Renal cortical epithelial cell (primary cell): ENCODE measurements around the gene PIP5KL1. TPM values are rescaled to one million over a fixed set of nuclear protein-coding genes. Genes with fewer than 3 reads are reported as not detected.
A peak's percentile ranks its signal among the peaks of the same experiment; 100 is the strongest.

Experiments
- DNase-seq: peaks from one replicate; pipeline ENCODE4 v3.0.0-alpha.2; 2011; ENCODE audit warnings: low read depth
- total RNA-seq: library from RNA; depleted of rRNA; stranded (reverse); fragments of >200 nt; gene quantifications from 2 replicates; pipeline ENCODE4 v1.2.3, GENCODE V29; 2014

Gene PIP5KL1
- total RNA-seq, 1 donor from 2014 or later = 0.65 TPM

DNA sequence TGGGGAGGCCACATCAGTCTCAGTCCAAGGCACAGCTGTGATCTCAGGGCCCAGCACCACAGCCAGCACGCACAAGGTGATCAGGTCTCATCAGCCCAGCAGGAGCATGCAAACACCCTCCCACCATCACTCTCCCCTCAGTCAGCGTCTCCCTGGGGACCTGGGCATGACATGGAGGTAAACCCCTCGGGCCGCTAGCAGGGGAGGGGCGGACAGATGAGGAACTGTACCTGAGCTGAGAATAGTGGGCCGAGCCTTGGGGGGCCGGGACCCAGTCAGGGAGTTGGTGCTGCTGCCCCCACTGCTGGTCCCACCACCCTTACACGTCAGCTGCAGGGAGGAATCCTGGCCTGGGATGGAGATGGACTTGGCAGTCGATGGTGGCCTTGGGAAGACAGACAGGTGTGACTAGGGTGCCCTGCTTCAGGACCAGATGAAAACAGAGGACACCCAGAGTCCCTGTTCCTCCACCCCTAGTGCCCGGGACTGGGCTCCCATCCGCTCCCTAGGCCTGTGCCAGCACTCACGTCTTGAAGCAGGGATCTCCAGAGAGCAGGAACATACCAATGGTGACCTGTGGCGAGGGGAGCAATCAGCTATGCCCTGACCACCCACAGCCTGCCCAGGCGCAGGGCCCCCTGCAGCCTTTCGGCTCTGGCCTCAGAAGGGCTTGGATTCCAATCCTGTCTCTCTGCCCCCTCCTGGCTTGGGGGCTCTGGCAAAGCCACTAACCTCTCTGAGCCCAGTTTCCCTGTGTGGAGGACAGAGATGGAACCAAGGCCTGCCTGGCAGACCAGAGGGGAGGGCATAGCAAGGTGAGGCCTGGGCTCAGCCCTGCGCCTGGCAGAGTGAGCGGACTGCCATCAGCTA, 17.5 kb upstream of the PIP5KL1 start:
- DNase-seq = no peak

DNA sequence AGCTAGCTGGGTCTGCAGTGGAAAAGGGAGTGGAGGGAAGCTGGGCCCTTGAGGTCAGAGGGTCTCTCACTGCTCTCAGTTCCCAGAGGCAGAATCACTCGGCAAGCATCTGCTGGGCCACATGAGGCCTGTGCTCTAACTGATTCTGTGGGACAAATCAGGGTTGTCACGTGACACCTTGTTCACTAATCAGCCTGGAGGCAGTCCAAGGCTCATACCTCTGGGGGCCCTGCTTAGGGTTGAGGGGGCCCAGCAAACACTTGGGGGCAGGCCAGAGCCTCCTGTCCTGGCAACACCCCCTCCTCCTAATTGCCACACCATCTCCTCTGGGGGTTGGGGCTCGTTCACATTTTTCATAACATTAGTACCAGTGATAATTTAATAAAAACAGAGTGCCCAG, 16.2 kb upstream of the PIP5KL1 start:
- no peak for DNase-seq

DNA sequence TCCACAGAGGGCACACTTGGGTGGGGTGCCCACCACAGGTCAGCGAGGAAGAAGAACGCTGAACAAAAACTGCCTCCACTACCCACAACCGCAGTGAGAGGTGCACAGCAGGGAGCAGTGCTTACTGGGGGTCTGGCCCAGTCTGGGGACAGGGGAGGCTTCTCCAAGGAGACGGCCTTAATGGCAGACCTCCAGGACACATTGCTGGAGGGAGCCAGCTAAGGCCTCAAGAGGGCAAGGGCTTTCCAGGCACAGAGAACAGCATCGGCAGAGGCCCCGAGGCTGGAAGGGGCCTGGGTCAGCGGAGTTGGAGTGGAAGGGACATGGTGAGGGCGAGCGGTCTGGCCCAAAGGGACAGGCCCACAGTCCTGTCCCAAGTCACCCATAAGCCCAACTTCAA, 15.4 kb upstream of the PIP5KL1 start:
- DNase-seq = no peak

- DNase-seq = no peak
Measured at GRCh38 chr9:127945338-127945737, 14.8 kb upstream of the PIP5KL1 start.

- no peak for DNase-seq
Measured at GRCh38 chr9:127944586-127945218, 14.1 kb upstream of the PIP5KL1 start.

DNA sequence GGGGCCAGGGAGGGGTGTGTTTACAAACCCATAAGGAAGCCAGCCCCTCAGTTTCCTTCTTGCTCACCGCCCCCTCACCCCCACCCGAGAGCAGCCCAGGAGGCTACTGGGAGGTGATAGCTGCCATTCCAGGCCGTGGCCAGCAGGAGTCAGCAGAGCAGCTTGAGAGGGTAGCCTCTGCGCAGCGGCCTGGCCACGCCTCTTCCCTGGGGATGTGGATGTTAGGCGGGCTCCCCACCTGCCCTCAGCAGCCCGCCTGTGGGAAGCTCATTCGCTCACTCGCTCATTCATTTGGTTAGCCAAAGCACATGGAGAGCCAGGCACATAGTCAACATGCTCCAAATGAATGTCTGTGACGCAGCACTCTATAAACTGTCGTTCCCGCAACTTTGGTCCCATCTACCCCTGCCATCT, 13.2 kb upstream of the PIP5KL1 start:
- peak; percentile 41 for DNase-seq

DNA sequence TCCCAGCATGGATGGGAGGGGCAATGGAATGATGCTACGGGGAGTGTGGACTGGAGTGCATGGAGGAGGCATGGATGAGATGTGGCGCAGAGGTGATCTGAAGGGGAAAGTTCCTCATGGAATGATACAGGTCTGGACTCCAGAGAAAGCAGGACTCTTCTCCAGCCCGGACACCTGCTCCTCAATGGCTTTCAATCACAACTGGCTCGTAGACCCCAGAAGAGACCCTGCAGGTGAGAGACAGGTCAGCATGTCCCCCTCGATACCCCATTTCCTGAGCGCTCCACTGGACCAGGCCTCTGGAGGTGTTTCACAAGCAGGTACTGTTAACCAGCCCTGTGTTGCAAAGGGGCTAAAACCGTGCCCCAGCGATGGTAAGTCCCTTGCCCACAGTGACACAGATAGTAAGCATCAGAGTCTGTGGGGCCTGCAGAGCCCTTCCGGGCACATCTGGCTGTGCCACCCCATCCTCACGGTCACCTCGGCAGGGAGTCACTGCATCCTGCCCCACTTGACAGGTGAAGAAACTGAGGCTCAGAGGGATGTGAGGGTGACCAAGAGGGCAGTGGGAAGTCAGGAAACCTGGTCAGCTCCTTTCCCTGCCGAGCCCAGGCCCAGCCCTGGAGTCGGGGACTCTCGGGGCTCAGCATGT, 12.6 kb upstream of the PIP5KL1 start:
- no peak for DNase-seq

DNA sequence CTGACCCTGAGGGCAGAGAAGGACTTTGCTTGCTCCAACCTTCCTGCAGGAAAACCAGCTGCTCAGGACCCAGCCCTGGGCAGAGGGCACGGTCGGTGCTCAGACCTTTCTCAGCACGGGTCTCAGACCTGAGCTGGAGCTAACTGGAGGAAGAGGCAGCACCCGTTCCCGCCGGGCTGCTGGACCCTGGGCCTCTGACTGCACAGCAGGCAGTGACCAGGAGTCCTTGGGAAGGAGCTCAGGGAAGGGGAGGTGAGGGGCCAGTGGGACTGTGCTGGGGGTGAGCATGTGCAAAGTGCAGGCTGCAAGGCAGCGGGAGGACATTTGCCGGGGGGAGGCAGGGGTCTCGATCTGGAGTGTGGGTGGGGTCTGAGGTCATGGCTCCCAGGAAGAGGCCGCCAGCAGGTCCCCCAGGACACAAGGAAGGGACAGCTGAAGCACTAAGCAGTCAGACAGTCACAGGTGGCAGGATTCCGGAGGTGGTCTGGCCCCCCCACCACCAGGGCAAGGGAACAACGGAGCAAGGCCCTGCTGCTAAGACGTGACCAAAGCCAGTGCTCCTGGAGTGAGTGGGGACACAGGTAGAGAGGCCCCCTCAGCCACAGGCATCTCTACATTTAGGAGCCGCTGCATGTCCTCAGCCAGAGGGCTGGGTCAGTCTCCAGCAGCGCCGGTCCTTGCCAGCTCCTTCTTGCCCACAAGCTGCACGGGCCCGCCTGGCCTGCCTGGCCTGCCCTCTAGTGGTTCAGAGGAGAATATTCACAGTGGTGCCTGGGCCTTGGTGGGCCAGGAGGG, 11.8 kb upstream of the PIP5KL1 start:
- DNase-seq = peak; percentile 38

DNA sequence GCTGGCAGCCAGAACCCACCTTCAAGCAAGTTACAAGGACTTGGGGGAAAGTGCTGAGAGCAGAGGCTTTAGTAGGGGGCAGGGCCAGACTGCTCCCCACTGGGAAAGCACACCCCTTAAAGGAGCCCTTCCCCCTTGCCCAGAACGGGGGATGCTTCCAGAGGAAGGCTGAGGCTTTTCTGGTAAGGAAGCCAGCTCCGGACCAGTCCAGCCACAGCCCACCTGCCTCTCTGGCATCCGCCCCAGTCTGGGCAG, 11.3 kb upstream of the PIP5KL1 start:
- DNase-seq = no peak

- no peak for DNase-seq
Measured at GRCh38 chr9:127941062-127941960, 10.7 kb upstream of the PIP5KL1 start.

- DNase-seq = no peak
Measured at GRCh38 chr9:127940593-127940992, 10.0 kb upstream of the PIP5KL1 start.

DNA sequence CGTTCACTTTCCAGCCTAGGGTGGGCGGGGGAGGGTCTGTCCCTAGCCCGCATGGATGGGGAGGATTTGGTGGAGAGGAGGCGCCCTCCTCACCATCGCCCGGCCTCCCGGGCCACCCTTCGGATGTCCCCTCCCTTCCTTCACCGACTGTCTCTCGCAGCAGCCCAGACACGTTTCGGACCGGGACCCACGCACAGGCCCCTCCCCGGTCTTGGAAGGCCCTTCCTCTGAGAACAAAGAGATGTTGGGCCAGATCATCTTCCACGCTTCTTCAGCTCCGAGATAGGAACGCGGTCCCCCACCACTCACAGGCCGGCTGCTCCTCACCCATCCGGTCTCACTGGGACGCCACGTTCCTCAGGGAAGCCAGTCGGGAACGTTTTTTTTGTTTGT, 7.7 kb upstream of the PIP5KL1 start:
- no peak for DNase-seq

- DNase-seq = peak; percentile 64
Measured at GRCh38 chr9:127937388-127938297, 7.1 kb upstream of the PIP5KL1 start, which contains the start of gene DPM2. Gene DPM2, minus strand, starts transcription at chr9:127937854. Its CDS starts 34 bp downstream, at chr9:127937820.

DNA sequence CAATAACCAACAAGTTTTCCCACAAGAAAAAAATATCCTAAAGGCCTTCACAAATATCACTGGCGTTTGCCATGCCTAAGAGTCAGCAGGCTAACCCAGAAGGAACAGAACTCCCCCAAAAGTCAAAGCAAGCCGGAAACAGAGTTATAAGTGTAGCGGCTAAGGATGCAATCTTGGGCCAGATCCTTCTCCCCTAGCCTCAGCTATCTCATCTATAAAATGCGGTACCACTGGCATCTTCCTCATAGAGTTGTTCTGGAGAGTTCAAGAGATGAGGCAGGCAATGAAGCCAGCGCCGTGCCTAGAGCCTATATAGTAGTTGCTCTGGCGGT, 6.4 kb upstream of the PIP5KL1 start:
- no peak for DNase-seq

DNA sequence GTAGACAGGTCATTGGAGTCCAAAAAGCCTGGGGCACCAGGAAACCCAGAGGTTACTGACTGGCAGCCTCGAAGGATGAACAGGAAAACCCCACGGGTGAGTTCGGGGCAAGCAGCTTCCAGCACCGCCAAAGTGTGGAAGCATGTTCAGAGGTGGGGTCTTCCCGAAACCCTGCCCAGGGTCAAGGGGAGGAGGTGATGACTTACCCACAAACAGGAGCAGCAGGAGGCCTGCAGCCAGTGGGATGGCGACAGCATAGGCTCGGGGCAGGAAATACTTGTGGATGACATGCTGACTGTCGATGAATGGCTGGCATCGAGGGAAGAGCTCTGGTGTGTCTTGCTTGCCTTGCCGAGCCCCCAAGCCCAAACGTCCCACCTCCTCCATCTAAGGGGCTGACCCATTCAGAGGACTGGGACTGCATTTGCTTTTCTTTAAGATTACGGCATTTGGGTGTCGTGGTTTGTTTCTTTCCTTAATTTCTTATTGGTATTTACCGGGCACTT, 5.8 kb upstream of the PIP5KL1 start:
- DNase-seq = no peak

DNA sequence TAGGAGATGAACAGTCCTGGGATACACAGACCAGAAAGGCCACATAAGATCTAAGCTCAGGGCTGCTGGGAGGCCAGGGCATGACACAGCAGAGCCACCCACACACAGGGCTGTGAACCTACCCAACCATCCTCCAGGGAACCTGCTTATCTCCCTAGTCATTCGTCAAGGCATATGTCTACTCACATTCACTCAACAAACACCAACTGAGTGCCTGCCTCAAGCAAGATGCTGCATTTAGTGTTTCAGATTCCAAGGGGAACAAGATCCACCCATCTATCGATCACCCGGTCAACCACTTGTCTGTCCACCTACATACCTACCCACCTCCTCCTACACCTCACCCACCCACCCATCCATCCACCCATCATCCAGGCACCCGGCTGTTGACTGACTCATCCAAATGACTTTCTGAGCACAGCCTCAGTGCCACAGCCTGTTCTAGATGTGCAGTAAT, 5.2 kb upstream of the PIP5KL1 start:
- no peak for DNase-seq

DNA sequence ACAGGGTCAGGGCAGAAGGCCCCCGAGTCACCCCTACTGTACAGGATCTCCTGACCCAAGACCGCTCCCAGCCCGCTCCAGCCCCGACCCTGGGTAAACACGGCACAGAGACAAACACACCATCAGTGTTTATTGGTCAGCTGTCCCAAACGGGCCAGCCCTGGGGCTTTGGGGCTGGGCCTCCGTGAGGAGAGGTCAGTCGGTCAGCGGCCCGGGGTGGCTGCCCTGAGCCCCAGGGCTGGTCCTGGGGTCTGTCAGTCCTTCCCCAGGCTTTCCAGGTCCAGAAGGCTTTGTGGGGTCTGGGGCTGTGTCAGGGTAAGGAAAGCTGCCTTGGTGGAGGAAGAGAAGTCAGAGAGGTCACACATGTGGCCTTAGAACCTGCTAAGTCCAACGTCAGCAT, 4.4 kb upstream of the PIP5KL1 start:
- DNase-seq = no peak

DNA sequence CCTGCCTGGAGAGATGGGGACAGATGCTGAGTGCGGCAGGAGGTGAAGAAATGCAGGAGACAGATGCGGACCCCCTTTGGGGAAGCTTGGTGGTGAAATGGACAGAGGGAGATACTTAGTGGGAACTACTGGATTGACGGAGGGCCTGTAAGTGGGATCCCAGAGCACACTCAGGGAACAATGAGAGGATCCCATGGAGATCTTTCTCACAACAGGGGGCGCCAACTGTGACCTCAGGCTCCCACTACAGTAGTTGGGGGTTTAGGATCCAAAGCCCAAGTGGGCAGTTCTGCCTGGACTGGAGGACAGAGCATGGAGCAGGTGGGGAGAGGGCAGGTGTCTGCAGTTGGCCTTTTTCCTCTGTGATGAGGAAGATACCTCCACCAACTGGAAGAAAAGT, 3.7 kb upstream of the PIP5KL1 start:
- DNase-seq = no peak

DNA sequence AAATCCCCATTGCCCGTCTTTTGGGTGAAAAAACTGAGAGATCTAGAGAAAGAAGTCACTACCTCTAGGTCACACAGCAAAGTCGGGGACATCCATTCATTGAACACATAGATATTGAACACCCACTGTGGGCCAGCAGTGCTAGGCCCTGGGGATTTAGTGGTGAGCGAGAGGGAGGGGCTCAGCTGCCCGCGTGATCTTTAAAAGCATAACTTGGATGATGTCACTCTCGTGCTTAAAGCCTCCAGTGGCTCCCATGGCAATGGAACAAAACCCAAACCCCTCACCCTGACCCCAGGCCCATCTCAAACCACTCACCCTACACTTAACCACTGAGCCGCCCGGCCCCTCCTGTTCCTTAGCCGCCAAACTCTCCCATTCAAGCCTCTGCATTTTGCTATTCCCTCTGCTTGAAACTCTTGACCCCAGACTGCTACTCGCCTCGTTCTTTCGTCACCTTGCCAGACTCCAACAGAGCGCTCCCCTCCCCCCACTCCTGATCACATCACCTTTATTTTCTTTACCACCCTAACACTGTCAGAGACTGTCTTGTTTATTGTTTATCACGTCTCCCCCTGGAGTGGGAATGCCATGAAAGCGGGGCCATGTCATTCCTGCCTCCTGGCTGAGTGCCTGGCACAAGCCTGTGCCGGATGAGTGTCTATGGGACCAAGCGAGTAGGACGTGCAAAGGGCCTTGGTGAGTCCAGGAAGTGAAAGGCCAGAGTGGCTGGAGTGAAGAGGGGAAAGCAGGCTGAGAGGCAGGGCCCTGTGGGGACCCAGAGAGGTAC, 710 bp upstream of the PIP5KL1 start:
- peak; percentile 35 for DNase-seq
